Activated CD8-positive, alpha-beta memory T cell treated with anti-CD3 and anti-CD28 coated beads, Interleukin-2, amount 10 ng/mL, durations not matched to agents 7 days and 5 days (primary cell): ENCODE results near the gene DCUN1D2. TPM values are rescaled to one million over a fixed set of nuclear protein-coding genes. Genes with fewer than 3 reads are reported as not detected.
"Not testable (repeated sequence)": the region's sequence is repeated elsewhere in the genome, so short reads cannot be mapped to it uniquely, and the experiment has no call there.

ENCODE experiments used
- ATAC-seq: fragments of 150-1000 bp; cut with Tn5 transposase; one replicate; pipeline ENCODE4 v1.10.0; 2021; ENCODE audit warnings: moderate library complexity
- CTCF ChIA-PET: fragments of 350-600 bp; sonication (Branson Sonifier 250); formaldehyde crosslinking; loops from one replicate; lab custom pipeline; 2021; ENCODE audit warnings: antibody characterized with exemption; lab: Charles Lee
- DNase-seq: peaks from one replicate; pipeline ENCODE4 v3.0.0-alpha.2; 2020
- H3K27ac Mint-ChIP-seq: one replicate; pipeline ENCODE4 v1.8.0; 2021; ENCODE audit warnings: mild to moderate bottlenecking, mixed read lengths
- H3K27me3 Mint-ChIP-seq: one replicate; pipeline ENCODE4 v1.8.0; 2021; ENCODE audit warnings: mixed read lengths
- H3K36me3 Mint-ChIP-seq: one replicate; pipeline ENCODE4 v1.8.0; 2021; ENCODE audit warnings: mild to moderate bottlenecking, mixed read lengths
- H3K4me1 Mint-ChIP-seq: one replicate; pipeline ENCODE4 v1.8.0; 2021; ENCODE audit warnings: mixed read lengths
- H3K4me3 Mint-ChIP-seq: one replicate; pipeline ENCODE4 v1.8.0; 2021; ENCODE audit warnings: mild to moderate bottlenecking, moderate library complexity, mixed read lengths
- H3K9me3 Mint-ChIP-seq: one replicate; pipeline ENCODE4 v1.8.0; 2022; ENCODE audit warnings: low read depth, mixed read lengths
- total RNA-seq, 2 experiments: library from RNA; stranded (reverse); gene quantifications; one replicate each; pipeline ENCODE4 v1.2.3, GENCODE V29; 2021

Gene DCUN1D2
- total RNA-seq, 2 experiments from 2014 or later, result 17.2 to 29.1 TPM

GRCh38 chr13:113449693-113450347, 40.7 kb downstream of the DCUN1D2 start:
- no peaks in the 10 kb centered on the region for H3K27me3 Mint-ChIP-seq
- H3K9me3 Mint-ChIP-seq, result no peaks in the 10 kb centered on the region
- ATAC-seq (no peak), DNase-seq (no peak)
- peaks cover 6% of the 10 kb centered on the region for H3K36me3 Mint-ChIP-seq
- peak overlapping the region; percentile 73 for H3K4me3 Mint-ChIP-seq
- CTCF ChIA-PET, result no interaction called here
- H3K27ac Mint-ChIP-seq, result peak overlapping the region; percentile 77
- H3K4me1 Mint-ChIP-seq, result peaks cover 5% of the 10 kb centered on the region

GRCh38 chr13:113448885-113449692, 41.4 kb downstream of the DCUN1D2 start:
- Mint-ChIP-seq H3K9me3 (no peaks in the 10 kb centered on the region), H3K36me3 (peaks cover 6% of the 10 kb centered on the region), H3K4me1 (peaks cover 5% of the 10 kb centered on the region), H3K27me3 (no peaks in the 10 kb centered on the region), H3K27ac (peak overlapping the region; percentile 77), H3K4me3 (peak overlapping the region; percentile 73)
- CTCF ChIA-PET, result interaction anchor here (0.7 kb wide), 2 partner anchors 122 to 210 kb away, joined by 3 to 6 read pairs; no protein-coding TSS in a partner anchor
- peak; percentile 85 for ATAC-seq
- DNase-seq, result peak; percentile 86

- ATAC-seq (no peak), DNase-seq (no peak)
- CTCF ChIA-PET, result interaction anchor here (0.7 kb wide), 2 partner anchors 121 to 210 kb away, joined by 3 to 6 read pairs; no protein-coding TSS in a partner anchor
- Mint-ChIP-seq H3K36me3 (peaks cover 6% of the 10 kb centered on the region), H3K9me3 (no peaks in the 10 kb centered on the region), H3K27me3 (no peaks in the 10 kb centered on the region), H3K4me1 (peaks cover 5% of the 10 kb centered on the region), H3K27ac (peak overlapping the region; percentile 77), H3K4me3 (peak overlapping the region; percentile 73)
These were observed 42.0 kb downstream of the DCUN1D2 start for GRCh38 chr13:113448545-113448884.

GRCh38 chr13:113447596-113447995, 42.9 kb downstream of the DCUN1D2 start:
- Mint-ChIP-seq H3K4me3 (no peak overlapping the region), H3K27me3 (no peaks in the 10 kb centered on the region), H3K9me3 (no peaks in the 10 kb centered on the region), H3K36me3 (peaks cover 6% of the 10 kb centered on the region), H3K27ac (no peak overlapping the region), H3K4me1 (peaks cover 5% of the 10 kb centered on the region)
- DNase-seq (no peak), ATAC-seq (no peak)
- CTCF ChIA-PET, result no interaction called here

- no peak for ATAC-seq
- CTCF ChIA-PET, result no interaction called here
These were observed 44.0 kb downstream of the DCUN1D2 start for GRCh38 chr13:113446488-113446854.

GRCh38 chr13:113445791-113446487, 44.6 kb downstream of the DCUN1D2 start:
- Mint-ChIP-seq H3K9me3 (no peaks in the 10 kb centered on the region), H3K4me1 (peaks cover 5% of the 10 kb centered on the region), H3K27me3 (no peaks in the 10 kb centered on the region), H3K27ac (peak overlapping the region; percentile 28), H3K4me3 (no peak overlapping the region), H3K36me3 (peaks cover 6% of the 10 kb centered on the region)
- ATAC-seq, result peak; percentile 5
- CTCF ChIA-PET, result interaction anchor here (0.7 to 1.0 kb wide), 2 partner anchors 53 to 415 kb away, joined by 3 read pairs; no protein-coding TSS in a partner anchor
- DNase-seq, result no peak

More at GRCh38 chr13:113446488-113446854, 44.0 kb downstream of the DCUN1D2 start:
- Mint-ChIP-seq H3K9me3 (no peaks in the 10 kb centered on the region), H3K4me1 (peaks cover 5% of the 10 kb centered on the region), H3K4me3 (no peak overlapping the region), H3K27me3 (no peaks in the 10 kb centered on the region), H3K36me3 (peaks cover 6% of the 10 kb centered on the region), H3K27ac (no peak overlapping the region)
- DNase-seq, result no peak

GRCh38 chr13:113443991-113444390, 46.5 kb downstream of the DCUN1D2 start:
- no peaks in the 10 kb centered on the region for H3K9me3 Mint-ChIP-seq
- peaks cover 6% of the 10 kb centered on the region for H3K36me3 Mint-ChIP-seq
- ATAC-seq (no peak), DNase-seq (no peak)
- CTCF ChIA-PET, result interaction anchor here (1.3 kb wide), 1 partner anchor 15 kb away, joined by 3 read pairs; no protein-coding TSS in a partner anchor
- H3K27ac Mint-ChIP-seq, result no peak overlapping the region
- H3K4me1 Mint-ChIP-seq, result peaks cover 5% of the 10 kb centered on the region
- H3K27me3 Mint-ChIP-seq, result no peaks in the 10 kb centered on the region
- no peak overlapping the region for H3K4me3 Mint-ChIP-seq

- H3K27ac Mint-ChIP-seq, result no peak overlapping the region
- no peak for DNase-seq
- H3K4me3 Mint-ChIP-seq, result no peak overlapping the region
- no peaks in the 10 kb centered on the region for H3K9me3 Mint-ChIP-seq
- ATAC-seq, result no peak
- peaks cover 5% of the 10 kb centered on the region for H3K4me1 Mint-ChIP-seq
- peaks cover 4% of the 10 kb centered on the region for H3K36me3 Mint-ChIP-seq
- CTCF ChIA-PET, result no interaction called here
- H3K27me3 Mint-ChIP-seq, result no peaks in the 10 kb centered on the region
These were observed 47.5 kb downstream of the DCUN1D2 start for GRCh38 chr13:113442985-113443362.

GRCh38 chr13:113442354-113442984, 48.0 kb downstream of the DCUN1D2 start:
- CTCF ChIA-PET, result no interaction called here
- Mint-ChIP-seq H3K27ac (no peak overlapping the region), H3K9me3 (no peaks in the 10 kb centered on the region), H3K36me3 (peaks cover 3% of the 10 kb centered on the region), H3K4me1 (peaks cover 5% of the 10 kb centered on the region), H3K4me3 (no peak overlapping the region), H3K27me3 (no peaks in the 10 kb centered on the region)
- DNase-seq, result no peak
- ATAC-seq, result no peak

GRCh38 chr13:113441661-113442060, 48.9 kb downstream of the DCUN1D2 start:
- Mint-ChIP-seq H3K27me3 (no peaks in the 10 kb centered on the region), H3K4me3 (no peak overlapping the region), H3K9me3 (no peaks in the 10 kb centered on the region), H3K4me1 (peaks cover 5% of the 10 kb centered on the region), H3K36me3 (no peaks in the 10 kb centered on the region), H3K27ac (no peak overlapping the region)
- CTCF ChIA-PET, result no interaction called here
- DNase-seq, result no peak
- no peak for ATAC-seq

- no peak overlapping the region for H3K27ac Mint-ChIP-seq
- H3K4me1 Mint-ChIP-seq, result no peaks in the 10 kb centered on the region
- H3K9me3 Mint-ChIP-seq, result no peaks in the 10 kb centered on the region
- no peaks in the 10 kb centered on the region for H3K27me3 Mint-ChIP-seq
- CTCF ChIA-PET, result no interaction called here
- ATAC-seq (peak; percentile 57), DNase-seq (no peak)
- H3K4me3 Mint-ChIP-seq, result no peak overlapping the region
- no peaks in the 10 kb centered on the region for H3K36me3 Mint-ChIP-seq
These were observed 53.0 kb downstream of the DCUN1D2 start for GRCh38 chr13:113437408-113438010.

GRCh38 chr13:113436866-113437265, 53.6 kb downstream of the DCUN1D2 start:
- H3K4me1 Mint-ChIP-seq, H3K4me3 Mint-ChIP-seq, H3K9me3 Mint-ChIP-seq, H3K36me3 Mint-ChIP-seq, DNase-seq, H3K27ac Mint-ChIP-seq, ATAC-seq, CTCF ChIA-PET, H3K27me3 Mint-ChIP-seq: not testable (repeated sequence)

- H3K36me3 Mint-ChIP-seq, H3K27me3 Mint-ChIP-seq, CTCF ChIA-PET, DNase-seq, H3K4me3 Mint-ChIP-seq, ATAC-seq, H3K4me1 Mint-ChIP-seq, H3K9me3 Mint-ChIP-seq, H3K27ac Mint-ChIP-seq: not testable (repeated sequence)
These were observed 54.6 kb downstream of the DCUN1D2 start for GRCh38 chr13:113435907-113436306.
